HEK293T (cell line): ENCODE data around the gene AAK1.
"Not testable (repeated sequence)": the region's sequence is repeated elsewhere in the genome, so short reads cannot be mapped to it uniquely, and the experiment has no call there.

Experiments
- CTCF ChIA-PET: fragments of 350-600 bp; formaldehyde crosslinking; extraction: SDS; loops from one replicate; lab custom pipeline; 2021; ENCODE audit warnings: antibody characterized with exemption, inconsistent platforms; lab: Yijun Ruan, JAX
- POLR2A ChIA-PET: fragments of 350-600 bp; formaldehyde crosslinking; extraction: SDS; loops from one replicate; lab custom pipeline; 2020; ENCODE audit warnings: antibody characterized with exemption, inconsistent platforms; lab: Yijun Ruan, JAX
- DNase-seq: peaks from one replicate; pipeline ENCODE4 v3.0.0; 2012; ENCODE audit warnings: mixed read lengths; ENCODE audit errors: extremely low spot score
- ARNT ChIP-seq: fragments of 450-650 bp; IDR thresholded peaks from 2 replicates; pipeline ENCODE4 v1.6.1; 2017; ENCODE audit warnings: mild to moderate bottlenecking
- BHLHE40 ChIP-seq: fragments of 450-650 bp; IDR thresholded peaks from 2 replicates; pipeline ENCODE4 v1.6.1; 2016; ENCODE audit warnings: mild to moderate bottlenecking, moderate library complexity, borderline replicate concordance
- CTBP1 ChIP-seq: fragments of 450-650 bp; IDR thresholded peaks from 2 replicates; pipeline ENCODE4 v1.6.1; 2016; ENCODE audit warnings: borderline replicate concordance
- ELF4 ChIP-seq: fragments of 450-650 bp; IDR thresholded peaks from 2 replicates; pipeline ENCODE4 v1.6.1; 2017; ENCODE audit warnings: antibody characterized with exemption
- FOXA1 ChIP-seq: fragments of 450-650 bp; IDR thresholded peaks from 2 replicates; pipeline ENCODE4 v1.6.1; 2016; ENCODE audit warnings: mild to moderate bottlenecking
- FOXK2 ChIP-seq: fragments of 450-650 bp; IDR thresholded peaks from 2 replicates; pipeline ENCODE4 v1.6.1; 2016; ENCODE audit warnings: mild to moderate bottlenecking
- FOXM1 ChIP-seq: fragments of 450-650 bp; IDR thresholded peaks from 2 replicates; pipeline ENCODE4 v1.6.1; 2017; ENCODE audit warnings: mild to moderate bottlenecking, borderline replicate concordance
- HDGF ChIP-seq: fragments of 450-650 bp; IDR thresholded peaks from 2 replicates; pipeline ENCODE4 v1.6.1; 2017; ENCODE audit warnings: antibody characterized with exemption, borderline replicate concordance
- L3MBTL2 ChIP-seq: fragments of 450-650 bp; conservative IDR thresholded peaks from 2 replicates; pipeline ENCODE4 v1.6.1; 2016; ENCODE audit warnings: mild to moderate bottlenecking
- LEF1 ChIP-seq: fragments of 450-650 bp; IDR thresholded peaks from 2 replicates; pipeline ENCODE4 v1.6.1; 2017; ENCODE audit warnings: mild to moderate bottlenecking, borderline replicate concordance
- NFRKB ChIP-seq: fragments of 450-650 bp; IDR thresholded peaks from 2 replicates; pipeline ENCODE4 v1.6.1; 2016; ENCODE audit warnings: mild to moderate bottlenecking, moderate library complexity
- PKNOX1 ChIP-seq: fragments of 450-650 bp; IDR thresholded peaks from 2 replicates; pipeline ENCODE4 v1.6.1; 2016
- SP1 ChIP-seq: fragments of 450-650 bp; IDR thresholded peaks from 2 replicates; pipeline ENCODE4 v1.6.1; 2017
- SUZ12 ChIP-seq: fragments of 450-650 bp; IDR thresholded peaks from 2 replicates; pipeline ENCODE4 v1.6.1; 2016; ENCODE audit warnings: mild to moderate bottlenecking
- TARDBP ChIP-seq: fragments of 450-650 bp; IDR thresholded peaks from 2 replicates; pipeline ENCODE4 v1.6.1; 2016
- ZNF384 ChIP-seq: fragments of 450-650 bp; IDR thresholded peaks from 2 replicates; pipeline ENCODE4 v1.6.1; 2016

AAK1 gene

GRCh38 chr2:69556008-69556407 lies 87.5 kb downstream of the AAK1 start:
- ChIA-PET POLR2A (no interaction called here), CTCF (no interaction called here)
- DNase-seq, result no peak
- TF ChIP-seq FOXK2 (no peak), ZNF384 (no peak), SUZ12 (no peak), HDGF (no peak), SP1 (no peak), ELF4 (no peak), TARDBP (no peak), BHLHE40 (no peak), FOXM1 (no peak)

GRCh38 chr2:69554981-69555380 lies 88.6 kb downstream of the AAK1 start:
- ChIA-PET POLR2A (interaction anchor here (1.5 kb wide), 1 partner anchor 89 kb away, joined by 4 read pairs; the partner anchor contains the start of gene AAK1), CTCF (no interaction called here)
- TF ChIP-seq SP1 (no peak), PKNOX1 (no peak), CTBP1 (no peak), HDGF (no peak), ELF4 (no peak), ZNF384 (no peak), LEF1 (no peak), L3MBTL2 (no peak), BHLHE40 (no peak), FOXA1 (no peak)
- no peak for DNase-seq

GRCh38 chr2:69554568-69554967 lies 89.0 kb downstream of the AAK1 start:
- TF ChIP-seq NFRKB, result no peak
- no peak for TF ChIP-seq PKNOX1
- no peak for TF ChIP-seq FOXM1
- no peak for TF ChIP-seq CTBP1
- TF ChIP-seq SUZ12, result no peak
- TF ChIP-seq HDGF, result no peak
- TF ChIP-seq TARDBP, result no peak
- TF ChIP-seq SP1, result no peak
- TF ChIP-seq LEF1, result no peak
- no peak for TF ChIP-seq L3MBTL2
- TF ChIP-seq BHLHE40, result no peak
- TF ChIP-seq ELF4, result no peak
- TF ChIP-seq ZNF384, result no peak
- no peak for TF ChIP-seq ARNT
- no peak for TF ChIP-seq FOXA1
- no peak for TF ChIP-seq FOXK2
- POLR2A ChIA-PET, result interaction anchor here (1.5 kb wide), 1 partner anchor 89 kb away, joined by 4 read pairs; the partner anchor contains the start of gene AAK1
- no peak for DNase-seq
- CTCF ChIA-PET, result no interaction called here

- CTCF ChIA-PET, result interaction anchor here (0.5 kb wide), 1 partner anchor 273 kb away, joined by 3 read pairs; no protein-coding TSS in a partner anchor
- DNase-seq, result no peak
- TF ChIP-seq L3MBTL2, result no peak
- no peak for TF ChIP-seq ZNF384
- TF ChIP-seq NFRKB, result no peak
- TF ChIP-seq LEF1, result no peak
- no peak for TF ChIP-seq CTBP1
- no peak for TF ChIP-seq FOXM1
- TF ChIP-seq PKNOX1, result no peak
- TF ChIP-seq ELF4, result no peak
- no peak for TF ChIP-seq FOXK2
- POLR2A ChIA-PET, result interaction anchor here (1.5 kb wide), 1 partner anchor 90 kb away, joined by 4 read pairs; the partner anchor contains the start of gene AAK1
Observed at GRCh38 chr2:69553991-69554390, 89.5 kb downstream of the AAK1 start.

- POLR2A ChIA-PET, result interaction anchor here (1.1 kb wide), 1 partner anchor 113 kb away, joined by 3 read pairs; the partner anchor contains the start of gene NFU1
- not testable (repeated sequence) for DNase-seq
- CTCF ChIA-PET, result interaction anchor here (0.6 to 1.0 kb wide), 3 partner anchors 7 to 16 kb away, joined by 3 to 5 read pairs (median 3); no protein-coding TSS in a partner anchor
Observed at GRCh38 chr2:69550511-69550910, 93.0 kb downstream of the AAK1 start.

GRCh38 chr2:69549421-69549820 lies 94.1 kb downstream of the AAK1 start:
- ChIA-PET POLR2A (interaction anchor here (1.1 kb wide), 1 partner anchor 112 kb away, joined by 3 read pairs; the partner anchor contains the start of gene NFU1), CTCF (interaction anchor here (1.0 kb wide), 1 partner anchor 17 kb away, joined by 3 read pairs; no protein-coding TSS in a partner anchor)
- DNase-seq, result no peak
- TF ChIP-seq ARNT (no peak), HDGF (no peak), SUZ12 (no peak), ELF4 (no peak), ZNF384 (no peak), L3MBTL2 (no peak), SP1 (no peak), FOXK2 (no peak), NFRKB (no peak), LEF1 (no peak), PKNOX1 (no peak), FOXA1 (no peak), BHLHE40 (no peak), TARDBP (no peak), CTBP1 (no peak), FOXM1 (no peak)
